Measurements from ENCODE around the gene APRT. TPM values are rescaled to one million over a fixed set of nuclear protein-coding genes. Genes with fewer than 3 reads are reported as not detected.

The APRT gene
- total and polyA plus RNA-seq, 10 of the 15 experiments (the other 5 are each of a cell fraction or from before 2014, with no cell fraction given) = 30.6 to 495 (median 166) TPM

- FAIRE-seq = no peak
- ChIA-PET POLR2A (no interaction called here), SMC1A (ENCODE audit: uncharacterized antibody, unreplicated experiment) (no interaction called here), CTCF (no interaction called here), RAD21 (ENCODE audit: unreplicated experiment) (interaction anchor here (0.6 kb wide), 1 partner anchor 75 kb away, joined by 3 read pairs; no protein-coding TSS in a partner anchor)
- Histone ChIP-seq H4K20me1 (ENCODE audit: control insufficient read depth, insufficient read depth) (no peaks in the 10 kb centered on the region), H3K36me3 (ENCODE audit: control insufficient read depth in 2 of 2, insufficient read depth in 2 of 2, low read length in 1 of 2) (no peaks in the 10 kb centered on the region), H3K4me1 (ENCODE audit: control insufficient read depth, insufficient read depth, low read length) (no peaks in the 10 kb centered on the region), H2AFZ (ENCODE audit: control insufficient read depth, low read depth, low read length) (no peak overlapping the region), H3K9ac (ENCODE audit: control insufficient read depth, insufficient read depth, low read length) (no peak overlapping the region), H3K79me2 (ENCODE audit: control insufficient read depth, insufficient read depth, low read length) (no peaks in the 10 kb centered on the region), H3K9me3 (replicated peaks; ENCODE audit: control insufficient read depth, insufficient read depth, low read length) (no peaks in the 10 kb centered on the region), H3K27ac (ENCODE audit: control insufficient read depth, insufficient read depth) (no peak overlapping the region), H3K27me3 (replicated peaks in 1 of 2; ENCODE audit: control insufficient read depth in 2 of 2, insufficient read depth in 2 of 2, low read length in 1 of 2) (no peaks in the 10 kb centered on the region), H3K4me3 (no peak overlapping the region), H3K4me2 (ENCODE audit: control insufficient read depth, insufficient read depth) (no peak overlapping the region)
- no peak for DNase-seq (ENCODE audit: low read depth, low spot score)
- intact Hi-C loops (cut with micrococcal nuclease; ENCODE audit: unreplicated experiment) = no loop called here
- ATAC-seq = no peak
- 74% methylated on average over 20 of the region's 20 CpGs for WGBS (ENCODE audit: insufficient coverage, insufficient replicate concordance, low lambda C conversion rate, missing lambda C conversion rate)
- BruUV-seq (replicated peaks) = no TSS peak
- no peak for TF ChIP-seq IRF5 (IDR thresholded peaks at IDR 0.05; ENCODE audit: borderline replicate concordance)
- TF ChIP-seq CBX3 (IDR thresholded peaks at IDR 0.05; ENCODE audit: borderline replicate concordance, low read depth) = no peak
- TF ChIP-seq ZNF384 (IDR thresholded peaks at IDR 0.05; ENCODE audit: borderline replicate concordance, low read depth, low read length) = no peak
- TF ChIP-seq LARP7 (IDR thresholded peaks at IDR 0.05) = no peak
- TF ChIP-seq RFX5 (IDR thresholded peaks at IDR 0.05; ENCODE audit: low read depth, low read length) = no peak
- no peak for TF ChIP-seq NFYA (IDR thresholded peaks at IDR 0.05; ENCODE audit: borderline replicate concordance, low read depth, low read length)
- no peak for TF ChIP-seq RELA (IDR thresholded peaks at IDR 0.05; ENCODE audit: borderline replicate concordance, partially characterized antibody)
- in situ Hi-C loops (cut with MboI) = loop anchor here (5.0 kb wide), 1 partner anchor 347 kb away; no protein-coding TSS in a partner anchor
Observed at GRCh38 chr16:88820385-88821025, 8.8 kb upstream of the APRT start.

Data from GM12878 (cell line).